Measurements from ENCODE around the gene THEM5.

Gene THEM5

GRCh38 chr1:151816548-151817352, 36.8 kb downstream of the THEM5 start:
- DNase-seq = no peak

- no peak for DNase-seq
Observed at GRCh38 chr1:151815716-151816327, 37.7 kb downstream of the THEM5 start.

- no peak for DNase-seq
Observed at GRCh38 chr1:151814971-151815545, 38.5 kb downstream of the THEM5 start.

GRCh38 chr1:151814426-151814825, 39.1 kb downstream of the THEM5 start:
- no peak for DNase-seq

- DNase-seq = no peak
Observed at GRCh38 chr1:151813271-151813977, 40.1 kb downstream of the THEM5 start.

- DNase-seq = peak; percentile 21
Observed at GRCh38 chr1:151811181-151811580, 42.3 kb downstream of the THEM5 start.

- DNase-seq = no peak
Observed at GRCh38 chr1:151809985-151810556, 43.4 kb downstream of the THEM5 start.

GRCh38 chr1:151809290-151809984, 44.1 kb downstream of the THEM5 start:
- DNase-seq = no peak

GRCh38 chr1:151807766-151808165, 45.7 kb downstream of the THEM5 start:
- DNase-seq = no peak

GRCh38 chr1:151807131-151807530, 46.4 kb downstream of the THEM5 start:
- no peak for DNase-seq

- no peak for DNase-seq
Observed at GRCh38 chr1:151806170-151806569, 47.3 kb downstream of the THEM5 start.

- DNase-seq = no peak
Observed at GRCh38 chr1:151805066-151805820, 48.3 kb downstream of the THEM5 start, which contains the start of gene LINGO4. Gene LINGO4 (minus strand): TSS chr1:151805419. CDS start chr1:151802704, 2,715 bp downstream.

- no peak for DNase-seq
Observed at GRCh38 chr1:151803915-151804314, 49.6 kb downstream of the THEM5 start.

- no peak for DNase-seq
Observed at GRCh38 chr1:151803164-151803563, 50.3 kb downstream of the THEM5 start.

- no peak for DNase-seq
Observed at GRCh38 chr1:151802372-151802771, 51.1 kb downstream of the THEM5 start.

GRCh38 chr1:151801846-151802245, 51.7 kb downstream of the THEM5 start:
- no peak for DNase-seq

GRCh38 chr1:151801310-151801820, 52.1 kb downstream of the THEM5 start:
- no peak for DNase-seq

GRCh38 chr1:151800830-151801229, 52.7 kb downstream of the THEM5 start:
- DNase-seq = no peak

- no peak for DNase-seq
Observed at GRCh38 chr1:151799179-151800022, 54.1 kb downstream of the THEM5 start.

GRCh38 chr1:151798571-151798970, 54.9 kb downstream of the THEM5 start:
- no peak for DNase-seq

All from fibroblast of skin of right quadriceps (primary cell).